HuH-7 (cell line): ENCODE measurements around the gene ELMO1.
"Not testable (repeated sequence)": the region's sequence is repeated elsewhere in the genome, so short reads cannot be mapped to it uniquely, and the experiment has no call there.

Source experiments
- DNase-seq: peaks from one replicate; pipeline ENCODE4 v3.0.0; 2011; ENCODE audit warnings: low spot score

The ELMO1 gene

DNA sequence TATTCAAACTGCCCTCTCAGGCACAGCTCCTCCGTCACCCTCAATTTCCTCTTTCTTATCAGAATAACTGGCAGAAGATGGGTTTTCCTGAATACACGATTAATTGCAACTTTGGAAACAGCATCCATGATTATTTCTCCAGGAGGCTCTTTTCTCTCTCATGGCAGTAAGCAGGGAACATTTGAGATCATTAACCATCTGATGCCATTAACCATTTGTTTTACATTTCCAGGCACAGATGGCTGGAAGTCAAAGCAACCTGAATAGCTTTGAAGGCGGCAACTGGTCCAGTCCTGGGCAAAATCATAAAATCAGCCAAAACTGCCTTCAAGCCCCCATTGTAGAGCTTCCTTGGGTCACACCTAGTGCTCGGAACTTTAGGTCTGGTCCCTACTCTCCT lies 434.9 kb downstream of the ELMO1 start:
- DNase-seq, result no peak

DNA sequence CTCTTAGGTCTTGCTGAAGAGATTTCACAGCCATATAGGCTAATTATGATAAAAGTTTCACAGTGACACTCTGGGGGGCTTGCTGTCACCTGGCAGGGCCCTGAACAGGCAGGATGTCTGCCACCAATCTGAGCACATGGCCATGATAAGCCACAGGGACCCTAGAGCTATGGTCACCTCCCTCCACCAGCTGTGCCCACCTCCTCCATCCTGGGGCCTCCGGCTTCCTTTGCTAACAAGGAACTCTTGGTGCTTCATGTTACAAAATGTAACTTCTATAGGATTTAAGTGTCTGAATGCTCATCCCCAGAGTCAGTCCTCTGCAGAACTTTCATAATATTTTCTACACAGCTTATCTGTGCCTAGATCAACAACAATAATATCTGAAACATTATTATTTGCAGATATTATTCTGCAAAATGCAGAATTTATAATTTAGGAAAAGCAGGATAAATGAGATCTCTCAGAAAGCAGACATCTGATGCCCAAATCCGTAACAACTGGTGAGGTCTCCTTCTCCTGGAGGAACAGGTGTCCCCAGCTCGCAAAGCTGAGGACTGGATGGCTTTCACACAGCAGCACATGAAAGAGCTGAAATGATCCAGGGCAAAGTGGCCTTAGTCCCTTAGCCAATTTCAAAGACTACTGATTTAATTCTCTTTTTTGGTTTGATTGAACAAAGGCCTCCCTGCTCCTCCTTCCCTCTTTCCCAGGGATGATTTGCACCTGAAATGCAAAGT lies 437.3 kb downstream of the ELMO1 start:
- no peak for DNase-seq

DNA sequence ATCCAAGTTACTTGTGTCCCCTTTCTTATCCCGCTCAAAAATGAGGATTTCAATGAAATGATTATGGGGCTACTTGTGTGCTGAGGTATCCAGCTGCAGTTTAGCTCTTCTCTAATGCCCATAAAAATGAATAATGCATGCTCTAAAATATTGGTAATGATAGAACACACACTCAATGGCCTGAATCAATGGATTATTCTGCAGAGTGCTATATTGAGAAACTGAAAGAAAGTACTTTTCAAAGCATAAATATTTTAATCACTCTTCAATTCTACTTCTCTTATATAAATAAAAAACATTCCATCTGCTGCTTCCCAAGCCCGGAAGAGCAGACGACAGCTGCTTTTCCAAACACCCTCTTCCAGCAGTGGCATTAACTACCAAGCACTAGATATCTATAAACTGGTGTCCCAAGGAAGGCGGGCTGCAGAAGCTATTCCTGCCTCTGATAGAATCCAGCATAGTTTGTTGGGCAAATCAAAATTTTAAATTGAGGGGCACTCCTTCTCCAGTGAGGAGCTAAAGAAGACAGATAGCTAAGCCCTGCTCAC lies 439.5 kb downstream of the ELMO1 start:
- DNase-seq, result no peak

DNA sequence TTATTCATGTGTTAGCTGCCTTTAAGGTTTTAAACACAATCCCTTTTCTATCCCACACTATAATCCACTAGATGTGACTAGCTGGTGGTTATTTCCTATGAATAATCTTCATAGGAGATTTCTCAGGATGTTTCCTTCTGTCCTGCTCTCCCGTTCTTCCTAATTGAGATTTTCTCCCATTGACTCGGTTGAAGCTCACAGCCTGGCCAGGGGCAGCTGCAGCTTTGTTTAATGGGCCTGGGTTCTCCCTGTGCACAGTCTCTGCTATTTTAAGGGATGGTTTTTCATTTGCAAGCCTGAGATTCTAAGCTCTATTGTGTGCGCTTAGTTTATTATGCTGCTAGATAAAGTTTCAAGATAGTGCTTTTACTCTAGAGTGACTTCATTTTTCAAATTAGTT lies 441.0 kb downstream of the ELMO1 start:
- DNase-seq, result no peak

DNA sequence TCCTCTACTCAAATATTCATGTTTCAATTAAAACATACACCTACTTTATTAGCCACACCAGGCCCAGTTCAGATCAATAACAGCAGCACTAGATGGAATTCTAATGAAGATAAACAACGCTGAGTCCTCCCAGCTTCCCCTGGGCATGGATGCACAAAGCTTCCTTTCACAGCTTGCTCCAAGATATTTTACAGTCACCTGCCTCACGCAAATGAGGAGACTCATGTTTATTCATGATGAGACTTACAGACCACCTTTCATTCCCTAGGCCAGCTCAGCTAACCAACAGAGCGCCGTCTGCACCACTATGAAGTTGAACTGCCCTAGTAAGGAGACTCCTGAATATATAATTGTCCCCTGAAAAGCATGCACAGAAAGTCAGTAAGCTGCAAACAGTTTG lies 441.4 kb downstream of the ELMO1 start:
- no peak for DNase-seq

DNA sequence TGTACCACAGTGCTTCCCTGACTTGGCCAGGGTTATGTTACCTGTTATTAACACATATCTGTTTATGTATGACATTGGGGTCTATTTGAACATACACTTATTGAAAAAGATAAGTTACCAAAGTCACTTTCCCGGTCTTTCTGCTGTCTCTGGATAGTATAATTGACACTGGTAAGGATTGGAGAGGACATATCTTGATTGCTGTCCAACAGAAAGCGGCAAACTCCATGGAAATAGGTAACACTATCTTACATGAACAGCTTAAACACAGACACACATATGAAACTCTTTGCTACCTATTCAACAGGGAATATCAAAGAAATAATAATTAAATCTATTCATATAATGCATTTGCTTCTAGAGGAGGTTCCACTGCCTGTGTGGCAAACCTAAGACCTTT lies 441.9 kb downstream of the ELMO1 start:
- DNase-seq, result no peak

DNA sequence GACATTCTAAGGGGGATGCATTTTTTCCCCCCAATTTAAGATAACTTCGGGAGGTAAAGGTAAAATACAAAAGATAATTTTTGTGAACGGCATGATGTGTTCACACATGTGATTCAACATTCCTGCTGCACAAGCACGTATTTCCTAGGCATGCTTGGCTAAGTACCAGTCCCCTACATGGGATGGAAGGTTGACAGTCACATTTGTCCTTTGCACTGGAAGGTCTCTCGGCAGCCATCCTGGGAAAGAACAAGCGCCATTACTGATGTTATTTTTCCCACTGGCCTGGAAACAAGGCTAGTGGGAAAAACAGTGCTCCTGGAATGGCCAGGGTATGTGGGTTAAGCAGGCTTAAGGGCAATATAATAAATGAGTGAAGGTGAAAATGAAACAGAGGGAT lies 448.2 kb downstream of the ELMO1 start:
- no peak for DNase-seq

DNA sequence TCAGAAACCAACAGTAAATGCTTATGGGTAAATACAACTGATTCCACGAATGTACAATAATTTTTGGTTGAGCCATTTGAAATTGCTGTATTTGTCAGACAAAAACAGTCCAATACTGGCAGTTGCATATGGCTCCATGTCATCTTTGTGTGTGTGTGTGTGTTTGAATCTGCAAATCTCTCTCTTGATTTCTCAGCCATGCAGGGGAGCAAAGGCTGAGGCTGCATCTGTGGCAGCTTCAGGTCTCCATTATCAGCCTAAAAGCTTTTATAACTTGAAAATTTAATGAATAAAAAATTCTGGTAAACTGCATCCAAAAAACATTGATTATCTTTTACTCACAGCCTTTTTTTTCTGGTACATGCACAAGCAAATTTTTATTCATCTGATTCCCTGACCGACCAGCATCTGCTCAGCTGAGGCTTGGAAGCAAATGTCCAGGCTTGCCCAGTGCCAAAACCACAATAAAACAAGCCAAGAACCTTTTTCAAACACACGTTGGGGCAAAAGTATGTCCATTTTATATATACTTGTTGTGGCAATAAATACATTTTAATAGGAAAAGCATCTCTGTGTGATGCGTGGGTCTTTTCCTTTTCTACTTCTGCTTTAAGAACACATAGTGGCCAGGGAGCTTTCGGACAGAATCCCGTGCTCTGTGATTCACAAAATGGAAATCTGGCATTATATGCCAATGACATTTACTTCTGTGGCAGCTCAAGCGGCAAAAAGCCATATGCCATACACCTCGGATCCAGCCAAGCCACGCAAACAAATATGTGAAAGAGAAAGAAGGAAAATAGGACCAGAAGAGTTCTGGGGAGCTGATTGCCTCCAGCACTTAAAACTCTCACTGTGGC lies 448.8 kb downstream of the ELMO1 start:
- DNase-seq, result no peak

DNA sequence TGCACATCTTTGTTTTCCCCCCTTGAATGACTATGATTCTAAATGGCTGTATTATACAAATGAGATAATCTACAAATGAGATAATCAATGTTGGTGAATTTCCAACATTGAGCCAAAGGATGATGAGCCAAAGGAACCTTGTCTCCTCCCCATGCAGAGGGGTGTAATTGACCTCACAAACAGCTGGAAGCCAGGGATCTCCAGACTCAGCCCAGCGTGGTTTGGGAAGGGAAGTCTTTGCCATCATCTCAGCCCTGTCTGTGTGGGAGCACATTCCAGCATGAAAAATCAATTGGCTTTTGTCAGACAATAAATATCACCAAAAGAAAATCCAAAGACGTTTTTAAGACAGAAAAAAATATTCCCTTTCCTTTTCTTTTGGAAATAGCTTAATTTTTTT lies 452.9 kb downstream of the ELMO1 start:
- DNase-seq, result no peak

DNA sequence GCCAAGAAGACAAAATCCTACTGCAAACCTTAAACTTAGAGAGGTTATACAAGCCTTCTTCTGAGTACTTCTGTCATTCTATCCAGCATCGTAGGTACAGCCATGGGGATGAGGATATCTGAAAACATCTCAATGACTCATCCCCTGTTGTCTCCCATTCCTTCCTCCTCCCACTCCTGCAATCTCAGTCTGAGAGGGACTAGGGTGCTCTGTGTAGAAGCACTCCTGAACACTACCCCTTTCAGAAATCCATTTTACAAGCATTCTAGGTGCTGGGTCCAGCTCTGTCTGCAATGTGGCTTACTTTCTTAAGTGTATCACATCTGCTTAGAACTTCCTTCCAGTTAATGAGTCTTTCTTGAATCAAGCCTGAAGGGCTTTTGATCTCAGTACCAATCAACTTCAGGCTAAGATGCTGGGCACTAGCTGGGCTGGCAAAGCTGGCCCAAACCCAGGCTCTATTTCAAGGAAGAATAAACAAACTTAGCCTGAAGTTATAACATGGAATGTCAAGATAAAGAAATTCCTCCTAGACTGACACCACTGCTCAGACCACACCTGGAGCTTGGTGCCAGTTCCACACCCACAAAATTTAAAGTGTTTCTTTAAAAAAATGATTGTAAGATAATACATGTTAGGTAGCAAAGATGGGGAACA lies 454.1 kb downstream of the ELMO1 start:
- DNase-seq, result no peak

DNA sequence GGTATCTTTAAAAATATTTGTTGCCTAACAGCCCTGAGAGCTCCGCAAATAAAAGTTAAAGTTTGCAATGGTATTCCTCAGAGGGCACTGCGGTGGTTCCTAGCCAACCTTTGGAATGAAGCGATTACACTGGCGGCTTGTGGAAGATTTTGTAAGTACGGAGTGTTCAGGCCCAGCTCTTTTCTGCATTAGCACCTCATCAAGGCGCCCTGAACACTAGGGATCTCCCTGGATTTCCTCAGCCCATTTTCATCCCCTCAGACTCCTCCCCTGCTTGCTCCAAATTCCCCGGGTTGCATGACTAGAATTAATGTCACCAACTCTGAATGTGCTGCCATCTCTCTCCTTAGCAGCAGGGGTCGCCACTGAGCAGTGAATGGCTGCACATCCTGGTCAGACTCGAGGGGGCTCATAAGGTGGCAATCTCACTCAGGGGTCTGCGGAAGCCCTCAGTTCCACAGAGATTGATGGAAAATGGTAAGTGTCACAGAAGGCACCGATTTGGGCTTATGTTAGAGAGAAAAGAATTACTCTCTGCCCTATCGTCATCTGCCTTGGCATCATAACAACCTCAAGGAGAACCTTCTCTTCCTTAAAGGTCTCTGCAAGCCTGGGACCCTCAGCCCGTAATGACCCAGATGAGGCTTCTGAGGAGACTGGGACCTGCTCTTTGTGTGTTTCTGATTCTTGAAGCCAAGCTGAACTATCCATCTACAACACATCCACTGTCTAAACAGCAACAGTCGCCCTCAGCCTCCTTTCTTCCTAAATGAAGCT lies 461.5 kb downstream of the ELMO1 start:
- DNase-seq, result peak; percentile 75

DNA sequence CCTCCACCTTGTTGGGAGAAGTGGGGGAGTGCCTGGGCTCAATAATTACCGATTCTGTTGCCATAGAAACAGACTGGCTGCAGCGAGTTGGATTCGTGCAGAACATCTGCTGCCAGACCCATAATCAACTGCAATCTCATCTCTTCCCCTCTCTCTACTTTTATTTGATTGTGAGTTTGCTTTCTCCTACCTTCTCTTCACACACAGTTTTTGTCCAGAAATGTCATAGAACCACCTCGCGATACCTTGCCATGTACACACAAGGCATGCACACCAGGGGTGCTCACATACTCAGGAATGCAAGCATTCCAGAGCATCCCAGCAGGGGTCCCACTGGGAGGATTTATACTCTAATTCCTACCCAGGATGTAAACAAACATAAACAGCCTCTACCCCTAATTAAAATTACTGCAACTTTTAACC lies 462.1 kb downstream of the ELMO1 start:
- peak; percentile 59 for DNase-seq

DNA sequence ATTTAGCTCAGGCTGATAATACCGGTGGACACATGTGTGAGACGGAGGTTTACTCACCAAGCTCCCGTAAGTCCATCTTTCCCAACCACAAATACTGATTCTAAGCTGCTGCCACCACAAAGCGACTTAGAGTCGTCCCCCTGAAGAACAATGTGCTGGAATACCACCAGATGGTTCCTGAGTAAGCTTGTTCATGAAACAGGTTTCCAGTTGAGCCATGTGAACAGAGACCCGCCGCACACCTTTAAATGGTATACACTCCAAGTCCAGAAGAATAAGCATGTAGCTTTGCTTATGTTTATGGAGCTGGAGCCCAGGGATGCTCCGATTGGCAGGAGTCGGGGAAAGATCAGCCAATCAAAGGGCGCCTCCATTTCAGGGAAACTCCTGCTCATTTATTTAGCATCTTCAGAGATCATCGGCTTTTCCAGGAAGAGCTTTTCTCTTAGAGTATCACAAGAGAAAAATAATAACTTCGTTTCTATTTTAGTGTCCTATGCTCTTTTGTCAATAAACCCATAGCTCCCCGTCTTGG lies 462.7 kb downstream of the ELMO1 start:
- DNase-seq, result no peak

DNA sequence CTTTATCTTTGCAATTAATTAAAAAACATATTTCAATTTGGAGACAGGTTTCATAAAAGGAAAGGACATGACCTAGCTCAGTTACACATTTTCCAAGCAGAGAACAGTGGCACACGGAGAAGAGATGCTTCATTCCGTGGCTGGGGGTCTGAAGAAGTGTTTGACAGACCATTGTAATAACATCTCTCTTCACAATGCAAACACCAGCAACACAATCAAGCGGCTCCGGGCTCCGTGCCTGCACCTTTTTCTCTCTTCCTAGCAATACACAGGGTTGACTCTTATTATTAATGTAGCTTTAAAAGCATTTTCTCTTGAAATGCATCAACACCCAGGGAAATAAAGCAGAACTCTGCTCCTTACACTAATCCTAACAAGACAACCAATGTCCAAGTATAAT lies 463.3 kb downstream of the ELMO1 start:
- no peak for DNase-seq

DNA sequence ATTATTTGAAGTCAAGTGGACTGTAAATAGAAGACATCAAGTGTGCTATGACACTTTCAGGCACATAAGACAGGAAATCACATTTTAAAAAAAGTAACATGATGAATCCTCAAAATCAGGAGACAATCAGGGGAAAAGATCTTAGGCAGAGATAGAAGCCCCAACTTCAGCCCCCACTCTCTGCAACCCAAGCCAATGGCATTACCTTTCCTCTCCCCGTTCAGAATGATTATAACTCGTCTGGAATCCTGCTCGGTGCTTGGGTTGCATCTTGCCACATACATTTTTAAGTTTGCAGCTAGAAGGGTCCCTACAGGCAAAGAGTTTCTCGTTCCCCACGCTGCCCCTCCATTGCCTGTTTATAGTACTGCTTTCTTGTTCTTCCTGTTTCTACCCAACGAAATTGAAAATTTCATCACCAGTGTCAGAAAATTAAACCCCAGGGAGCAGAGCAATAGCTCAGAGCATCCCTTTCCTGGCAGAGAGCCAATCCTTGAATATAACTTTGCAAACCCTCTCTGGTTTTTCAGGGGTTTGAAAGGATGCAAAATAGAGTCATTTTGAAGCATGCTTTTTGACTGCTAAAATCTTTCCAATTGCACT lies 463.9 kb downstream of the ELMO1 start:
- DNase-seq, result no peak

DNA sequence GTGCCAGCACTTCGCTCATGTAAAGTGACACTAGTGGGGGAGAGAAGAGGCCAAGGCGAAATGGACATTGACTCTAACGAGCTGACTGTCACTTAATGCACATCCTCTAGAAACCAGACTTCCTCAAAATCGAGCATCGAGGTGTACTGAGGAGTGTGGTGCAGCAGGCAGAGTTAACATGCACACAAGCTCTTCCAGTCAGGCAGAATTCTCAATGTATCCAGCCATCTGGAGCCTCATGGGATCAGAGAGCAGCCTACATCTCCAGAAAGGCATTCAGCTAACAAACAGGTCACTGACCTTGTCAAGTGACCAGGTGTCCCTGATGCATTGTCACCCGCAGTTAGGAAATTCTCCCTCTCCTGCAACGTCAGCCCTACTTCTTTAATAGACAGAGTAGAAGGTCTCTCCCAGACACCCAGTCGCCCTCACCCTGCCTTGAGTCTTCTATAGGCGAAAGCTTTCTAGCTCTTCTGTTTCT lies 464.6 kb downstream of the ELMO1 start:
- DNase-seq, result no peak

DNA sequence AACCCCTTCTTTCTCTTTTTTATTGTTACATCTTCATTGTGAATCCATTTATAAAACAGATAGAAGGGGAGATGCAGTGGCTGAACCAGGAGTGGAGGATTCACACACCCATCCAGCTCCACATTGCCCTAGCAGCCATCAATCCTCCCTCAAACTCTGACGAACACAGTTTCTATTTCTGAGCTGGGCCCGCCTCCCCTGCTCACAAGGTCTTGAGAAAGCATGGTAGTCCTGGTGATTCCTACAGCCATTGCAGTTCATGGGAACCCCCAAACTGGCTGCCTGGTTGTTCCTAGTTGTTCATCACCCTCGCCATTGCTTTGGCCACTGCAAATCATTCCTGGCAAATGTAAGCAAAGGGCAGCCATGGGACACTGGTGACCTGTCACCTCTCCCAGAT lies 465.9 kb downstream of the ELMO1 start:
- no peak for DNase-seq

DNA sequence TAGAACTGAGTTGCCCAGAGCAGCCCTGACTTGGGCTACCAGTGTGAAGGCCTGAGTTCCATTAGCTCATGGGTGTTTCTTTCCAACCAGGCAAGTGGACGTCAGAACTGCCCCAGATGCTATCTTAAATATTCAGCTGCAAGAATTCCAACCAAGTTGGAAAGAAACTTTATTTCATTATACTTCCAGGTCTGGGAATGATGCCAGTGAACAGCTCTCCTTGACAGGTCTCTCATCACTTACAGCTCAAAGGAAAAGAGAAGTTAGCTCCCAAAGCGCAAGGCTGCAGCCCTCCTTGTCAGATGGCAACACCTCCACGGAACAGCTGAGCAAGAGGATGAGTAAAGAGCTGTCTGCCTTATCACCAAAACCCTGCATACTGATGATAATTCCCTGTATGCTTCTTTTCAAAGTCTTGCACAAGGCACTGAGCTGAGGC lies 468.8 kb downstream of the ELMO1 start:
- DNase-seq, result no peak

DNA sequence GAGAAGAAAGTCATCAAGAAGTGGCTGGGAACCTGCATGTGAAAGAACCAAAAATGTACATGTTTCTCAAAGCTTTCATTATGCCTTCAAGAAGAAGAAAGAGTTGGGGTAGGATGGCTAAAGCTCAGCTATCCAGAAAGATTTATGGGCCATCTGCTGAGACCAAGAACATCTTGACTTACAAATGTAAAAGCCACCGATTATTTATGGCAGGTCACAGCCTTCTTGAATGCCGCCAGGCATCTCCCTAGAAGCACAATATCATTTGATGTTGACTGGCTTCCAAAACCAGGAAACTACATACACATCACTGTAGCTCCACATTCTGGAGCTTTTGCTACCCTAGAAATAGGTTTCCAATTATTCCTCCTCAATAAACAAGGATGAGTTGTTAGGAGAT lies 470.2 kb downstream of the ELMO1 start:
- DNase-seq, result no peak

DNA sequence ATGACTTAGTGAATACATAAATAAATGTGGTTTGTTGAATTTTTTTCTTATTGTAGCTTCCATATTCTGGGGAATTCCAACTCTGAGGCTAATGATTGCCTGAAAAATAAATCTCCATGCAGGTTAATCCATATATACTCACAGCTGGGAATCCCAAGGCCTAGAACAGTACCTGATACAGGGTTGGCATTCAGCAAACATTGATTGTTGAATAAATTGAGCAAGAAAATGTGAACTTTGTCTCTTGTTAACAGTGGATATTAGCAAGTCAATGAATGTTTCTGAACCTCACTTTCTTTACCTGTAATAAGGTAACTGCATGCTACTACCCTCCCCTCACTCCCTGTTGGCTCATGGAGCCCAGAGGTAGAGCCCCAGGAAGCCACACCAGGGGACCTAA lies 470.8 kb downstream of the ELMO1 start:
- DNase-seq, result no peak

DNA sequence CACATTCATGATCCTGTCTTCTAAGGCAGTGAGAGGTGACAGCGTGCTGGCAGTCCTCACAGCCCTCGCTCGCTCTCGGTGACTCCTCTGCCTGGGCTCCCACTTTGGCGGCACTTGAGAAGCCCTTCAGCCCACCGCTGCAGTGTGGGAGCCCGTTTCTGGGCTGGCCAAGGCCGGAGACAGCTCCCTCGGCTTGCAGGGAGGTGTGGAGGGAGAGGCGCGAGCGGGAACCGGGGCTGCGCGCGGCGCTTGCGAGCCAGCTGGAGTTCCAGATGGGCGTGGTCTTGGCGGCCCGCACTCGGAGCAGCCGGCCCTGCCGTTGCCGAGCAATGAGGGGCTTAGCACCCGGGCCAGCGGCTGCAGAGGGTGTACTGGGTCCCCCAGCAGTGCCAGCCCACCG lies 475.1 kb downstream of the ELMO1 start:
- not testable (repeated sequence) for DNase-seq
